ENCODE measurements around the gene CAMTA1. TPM values are rescaled to one million over a fixed set of nuclear protein-coding genes. Genes with fewer than 3 reads are reported as not detected.
A peak's percentile ranks its signal among the peaks of the same experiment; 100 is the strongest.

The CAMTA1 gene
- total RNA-seq, 1 experiment from 2014 or later: 105 TPM

DNA sequence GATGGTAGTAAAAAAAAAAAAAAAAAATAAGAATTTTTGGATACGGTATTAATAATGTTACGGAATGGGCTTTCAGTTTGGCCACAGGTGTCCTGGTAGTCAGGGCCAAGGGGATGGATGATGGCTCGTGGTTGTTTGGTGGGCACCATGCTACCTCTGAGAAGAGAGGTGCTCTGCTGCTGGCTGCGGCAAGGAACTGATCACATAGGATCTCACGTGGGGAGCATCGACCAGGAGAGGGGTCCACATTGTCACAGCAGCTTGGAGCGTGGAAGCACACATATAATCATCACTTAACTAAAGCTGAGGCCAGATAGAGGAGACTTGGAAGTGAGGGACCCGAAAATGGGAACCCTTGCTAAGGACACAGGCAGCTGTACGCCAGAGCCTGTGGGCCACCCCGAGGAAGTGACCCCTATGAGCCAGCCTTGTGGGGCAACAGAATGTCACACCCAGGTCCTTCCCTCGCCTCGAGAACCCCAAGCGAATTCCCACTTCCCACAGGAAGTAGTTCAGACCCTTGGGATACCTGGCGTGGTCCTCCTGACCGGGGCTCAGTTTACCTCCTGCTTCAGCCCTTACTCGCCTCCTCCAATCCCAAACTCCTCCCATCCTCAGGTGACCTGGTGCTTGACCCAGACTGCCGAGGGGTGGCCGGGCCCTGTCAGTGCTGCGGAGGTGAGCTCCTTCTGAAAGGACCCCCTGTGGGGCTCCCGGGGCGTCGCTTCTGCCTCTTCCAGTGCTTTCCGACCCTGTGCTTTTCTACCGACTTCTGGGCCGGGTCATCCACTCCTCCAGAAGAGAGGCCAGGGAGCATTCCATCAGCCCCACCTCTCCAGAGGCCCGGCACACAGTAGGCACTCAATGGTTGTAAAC, 222.0 kb downstream of the CAMTA1 start:
- no peak for DNase-seq (ENCODE audit: low read depth)

DNA sequence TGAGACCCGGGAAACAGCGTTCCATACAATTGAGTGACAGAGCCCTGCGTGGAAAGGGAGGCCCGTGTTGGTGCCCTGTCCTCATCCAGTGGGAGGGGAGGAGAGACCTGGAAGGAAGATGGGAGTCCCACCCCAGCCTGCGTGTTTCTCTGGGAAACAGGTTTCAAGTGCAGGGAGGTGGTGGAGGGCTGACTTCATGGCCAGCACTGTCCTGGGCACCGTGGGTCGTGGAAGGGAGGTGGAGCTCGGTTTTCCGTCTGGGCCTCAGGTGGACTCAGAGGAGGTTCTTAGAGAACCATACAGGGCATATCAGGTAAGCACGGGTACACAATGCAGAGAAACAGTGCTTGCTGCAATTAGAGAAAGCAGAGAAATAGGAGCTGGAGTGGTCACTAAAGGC, 222.6 kb downstream of the CAMTA1 start:
- no peak for DNase-seq (ENCODE audit: low read depth)

DNA sequence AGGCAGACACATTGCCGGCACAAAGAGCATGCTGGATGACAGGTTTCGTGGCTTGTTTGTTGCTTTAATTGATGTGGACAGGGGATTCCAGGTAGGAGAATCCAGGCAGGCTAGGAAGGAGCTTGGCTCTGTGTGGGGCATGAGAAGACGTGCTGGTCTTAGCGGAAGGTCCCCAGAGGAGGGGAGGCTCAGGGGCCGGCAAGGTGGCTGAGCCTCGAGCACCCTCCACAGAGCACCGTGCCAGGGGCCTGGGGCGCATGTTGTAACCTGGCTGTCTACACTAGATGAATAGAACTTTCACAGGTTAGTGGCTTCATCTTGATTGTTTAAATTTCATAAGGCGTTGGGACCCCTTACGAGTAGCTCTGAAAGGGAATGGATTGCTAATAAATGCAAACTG, 223.1 kb downstream of the CAMTA1 start:
- no peak for DNase-seq (ENCODE audit: low read depth)

DNA sequence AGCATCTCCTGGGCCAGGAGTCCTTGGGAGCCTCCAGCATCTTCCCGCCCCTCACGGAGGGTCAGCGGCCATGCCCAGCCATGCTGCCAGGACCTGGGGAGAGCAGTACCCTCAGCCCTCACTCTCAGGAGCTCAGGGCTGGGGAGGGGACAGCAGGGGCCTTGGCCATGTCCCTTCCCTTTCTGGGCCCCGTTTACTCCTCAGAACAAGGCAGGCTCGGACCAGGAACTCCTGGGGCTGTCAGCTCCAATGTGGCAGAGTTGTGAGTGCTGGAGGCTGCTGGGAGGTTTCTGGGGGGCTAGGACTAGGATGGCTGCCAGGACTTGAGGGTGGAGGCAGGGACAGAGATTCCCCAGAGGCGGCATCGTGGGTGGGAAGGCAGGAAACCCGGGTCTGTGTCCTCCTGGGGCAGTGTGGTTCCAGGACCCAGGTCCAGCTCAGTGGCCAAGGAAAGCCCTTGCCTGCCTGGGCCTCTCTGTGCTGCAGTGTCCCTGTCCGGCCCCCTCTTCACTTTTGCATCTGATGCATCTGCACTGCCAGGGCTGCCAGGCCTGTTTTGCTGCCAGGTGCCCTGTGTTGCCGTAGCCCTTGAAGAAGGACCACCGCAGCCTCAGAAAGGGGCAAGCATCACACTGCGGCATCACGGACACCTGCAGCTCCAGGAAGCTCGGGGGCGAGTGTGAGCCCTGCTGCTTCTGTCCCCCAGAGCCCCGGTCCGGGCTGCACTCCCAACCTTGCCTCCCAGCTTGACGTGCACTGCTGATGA, 223.9 kb downstream of the CAMTA1 start:
- no peak for DNase-seq (ENCODE audit: low read depth)

DNA sequence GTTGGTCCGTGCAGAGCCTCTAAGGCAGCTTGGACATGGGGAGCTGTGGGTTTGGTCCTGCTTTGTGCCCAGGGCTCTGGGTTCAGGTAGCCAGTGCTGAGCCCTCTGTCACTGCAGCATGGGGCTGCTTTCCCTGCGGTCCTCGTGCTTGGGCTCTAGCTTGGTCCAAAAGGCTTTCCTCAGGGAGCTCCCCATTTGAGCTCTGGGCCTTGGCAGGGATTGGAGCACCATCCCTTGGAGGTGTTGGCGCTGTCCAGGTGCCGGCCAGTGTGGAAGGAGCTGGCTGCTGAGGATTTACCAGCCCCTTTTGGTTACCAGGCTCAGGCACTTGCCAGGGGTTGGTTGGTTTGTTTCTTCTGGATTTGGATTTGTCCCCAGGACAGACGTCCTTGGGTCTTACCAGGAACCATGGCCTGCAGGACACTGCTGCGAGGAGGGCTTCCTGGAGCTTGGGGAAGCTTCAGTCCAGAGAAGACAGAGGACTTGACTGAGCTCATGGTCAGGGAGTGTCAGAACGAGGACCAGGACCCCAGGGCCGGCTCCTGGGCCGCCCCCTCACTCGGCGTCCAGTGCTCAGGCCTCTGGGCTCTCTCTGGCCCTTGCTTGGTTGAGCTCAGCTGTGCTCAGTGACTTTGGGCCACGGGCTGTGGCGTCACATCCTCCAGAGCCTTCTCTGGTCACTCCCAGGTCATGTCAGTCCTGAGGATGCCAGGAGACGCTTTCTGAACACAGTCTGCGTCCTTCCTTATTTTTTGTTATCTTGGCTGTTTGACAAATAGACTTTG, 224.7 kb downstream of the CAMTA1 start:
- DNase-seq (ENCODE audit: low read depth): no peak

DNA sequence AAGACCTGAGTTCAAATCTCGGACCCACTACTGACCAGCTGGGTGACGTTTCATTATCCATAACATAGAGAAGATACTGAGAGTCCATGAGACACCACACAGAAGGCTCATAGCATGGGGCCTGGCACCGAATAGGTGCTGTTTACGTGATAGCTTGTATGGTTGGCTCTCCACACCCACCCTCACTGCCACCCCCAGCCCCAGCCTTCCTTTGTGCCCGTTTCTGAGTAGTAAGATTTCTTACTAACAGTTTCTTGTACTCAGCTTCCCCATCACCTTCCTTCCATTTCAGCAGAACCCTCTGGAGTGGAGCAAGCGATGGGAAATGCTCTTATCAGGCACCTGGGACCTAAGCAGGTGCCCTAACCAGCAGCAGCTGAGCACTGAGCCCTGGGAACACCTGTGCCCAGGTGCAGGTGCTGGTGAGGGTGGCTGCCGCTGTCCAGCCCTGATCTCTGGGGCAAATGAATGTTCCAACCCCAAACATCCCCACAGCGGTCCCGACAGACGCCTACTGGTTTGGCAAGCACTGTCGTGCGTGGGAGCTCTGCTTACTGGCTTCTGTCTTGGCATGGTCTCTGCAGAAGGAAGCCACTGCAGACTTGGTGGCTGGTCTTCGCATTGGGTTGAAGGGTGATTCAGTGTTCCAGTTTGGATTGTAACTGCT, 225.4 kb downstream of the CAMTA1 start:
- DNase-seq (ENCODE audit: low read depth): no peak

DNA sequence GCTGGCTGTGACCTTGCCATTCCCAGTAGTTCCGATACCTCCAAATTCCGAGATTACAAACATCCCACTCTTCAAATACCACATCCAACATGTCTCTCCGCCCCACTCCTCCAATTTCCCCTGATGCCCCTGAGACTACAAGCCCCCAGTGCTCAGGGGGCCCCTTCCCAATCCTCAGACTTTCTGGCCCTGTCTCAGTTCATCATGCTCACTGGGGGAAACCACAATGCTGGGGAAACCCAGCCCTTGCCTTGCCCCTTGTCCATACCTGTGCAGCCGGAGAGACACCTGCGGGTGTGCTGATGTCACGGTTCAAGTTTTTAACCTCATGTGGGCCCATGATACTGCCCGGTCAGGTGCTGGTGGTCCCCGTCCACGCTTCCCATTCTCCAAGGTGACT, 226.6 kb downstream of the CAMTA1 start:
- no peak for DNase-seq (ENCODE audit: low read depth)

DNA sequence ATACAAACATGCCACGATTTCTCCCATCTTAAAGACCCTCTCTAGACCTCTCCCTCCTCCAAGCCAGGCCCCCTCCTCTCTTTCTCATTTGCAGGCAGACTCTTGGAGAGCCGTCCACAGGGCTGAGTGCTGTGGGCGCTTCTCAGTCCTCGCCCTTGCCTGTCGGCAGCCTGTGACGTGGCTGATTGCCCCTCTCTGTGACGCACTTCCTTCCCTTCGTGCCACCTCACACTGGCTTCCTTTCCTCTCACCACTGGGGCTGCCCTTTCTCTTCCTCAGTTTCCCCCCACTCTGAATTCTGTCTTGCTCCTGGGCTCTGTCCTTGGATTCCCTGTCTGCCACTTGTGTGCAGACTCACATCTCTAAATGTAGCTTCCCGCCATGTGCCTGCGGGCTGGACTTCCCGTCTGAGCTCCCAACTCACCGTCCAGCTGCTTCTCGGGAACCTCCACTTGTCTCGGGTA, 227.2 kb downstream of the CAMTA1 start:
- DNase-seq (ENCODE audit: low read depth): no peak

DNA sequence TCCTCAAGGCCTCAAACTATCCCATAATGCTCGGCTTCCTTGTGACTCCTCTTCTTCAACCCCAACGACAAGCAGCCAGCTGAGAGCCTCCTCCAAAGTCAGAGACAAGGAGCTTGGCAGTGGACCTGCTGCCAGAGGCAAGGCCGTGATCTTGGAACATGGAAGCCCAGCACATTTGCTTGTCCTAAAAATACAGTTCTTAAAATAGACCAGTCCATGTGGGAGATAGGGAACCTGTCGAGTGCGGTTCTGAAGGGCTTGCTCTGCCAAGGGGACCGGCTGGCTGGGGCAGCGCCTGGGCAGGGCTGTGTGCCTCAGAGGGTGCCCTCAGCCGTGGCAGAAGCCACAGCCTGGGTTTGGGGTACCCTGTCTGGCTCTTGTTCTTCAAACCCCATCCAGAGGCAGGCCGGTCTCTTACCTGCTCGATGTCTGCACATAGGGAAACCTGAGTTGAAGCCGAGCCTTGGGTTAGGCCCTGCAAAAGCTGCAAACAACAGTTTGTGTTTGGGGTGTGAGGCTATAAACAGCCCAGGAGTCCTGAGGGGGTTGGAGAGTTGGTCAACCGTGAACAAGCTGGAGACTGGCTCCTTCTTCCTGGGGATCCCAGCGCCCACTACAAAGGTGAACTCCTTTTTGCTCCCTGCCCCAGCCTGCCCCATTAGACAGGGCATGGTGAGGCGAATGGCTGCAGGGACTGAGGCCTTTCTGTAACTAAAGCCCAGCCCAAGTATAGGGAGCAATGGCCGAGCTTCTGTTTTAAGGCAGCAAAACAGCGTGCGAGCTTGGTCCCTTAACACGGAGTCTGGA, 228.8 kb downstream of the CAMTA1 start:
- no peak for DNase-seq (ENCODE audit: low read depth)

DNA sequence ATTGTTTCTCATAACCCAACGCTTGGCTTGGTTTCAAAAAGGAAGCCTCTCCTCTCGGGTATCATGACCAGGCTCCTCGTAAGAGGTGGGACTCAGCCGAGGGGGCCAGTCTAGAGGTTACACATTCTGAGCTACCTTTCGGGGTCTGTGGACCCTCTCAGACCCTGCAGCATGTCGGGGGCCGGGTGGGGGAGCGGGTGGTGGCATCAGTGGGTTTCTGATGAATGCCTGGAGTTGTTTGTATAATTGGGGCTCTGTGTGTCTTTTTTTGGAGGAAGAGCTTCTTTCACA, 229.3 kb downstream of the CAMTA1 start:
- no peak for DNase-seq (ENCODE audit: low read depth)

DNA sequence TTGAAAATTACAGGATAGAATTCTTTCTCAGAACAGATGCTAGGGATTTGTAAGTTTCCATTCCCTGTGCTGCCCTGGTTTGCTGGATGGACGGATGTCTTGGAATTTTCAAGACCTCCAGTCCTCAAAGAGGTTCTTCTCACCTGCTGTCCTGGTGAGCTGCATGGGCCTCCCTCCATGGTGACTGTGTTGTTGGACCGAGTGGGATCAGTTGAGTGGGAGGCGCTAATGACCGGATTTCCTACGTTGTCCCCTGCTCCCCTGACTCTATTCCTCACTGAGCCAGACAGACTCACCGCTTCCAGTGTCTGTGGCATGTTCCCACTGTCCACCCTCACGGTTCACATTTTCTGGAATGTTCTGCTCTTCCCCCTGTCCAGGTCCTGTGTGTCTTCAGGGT, 229.8 kb downstream of the CAMTA1 start:
- no peak for DNase-seq (ENCODE audit: low read depth)

DNA sequence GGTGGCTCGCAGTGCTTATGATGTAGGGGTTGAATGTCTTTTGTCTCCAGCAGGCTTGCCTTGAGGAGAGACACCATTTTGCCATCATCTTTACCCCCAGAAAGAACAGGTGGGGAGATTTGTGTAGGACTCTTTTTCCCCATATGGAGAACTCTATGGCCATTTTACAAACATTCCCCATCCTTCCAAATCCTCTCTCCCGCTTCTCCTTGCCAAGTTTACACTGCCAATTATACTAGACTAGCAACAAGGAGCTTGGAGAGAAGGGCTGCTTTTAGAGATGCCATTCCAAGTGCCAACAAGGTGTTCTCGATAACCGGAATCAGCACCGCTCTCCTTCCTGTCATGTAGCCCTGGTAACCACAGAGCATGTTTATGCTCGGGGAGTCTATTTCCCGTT, 233.1 kb downstream of the CAMTA1 start:
- no peak for DNase-seq (ENCODE audit: low read depth)

DNA sequence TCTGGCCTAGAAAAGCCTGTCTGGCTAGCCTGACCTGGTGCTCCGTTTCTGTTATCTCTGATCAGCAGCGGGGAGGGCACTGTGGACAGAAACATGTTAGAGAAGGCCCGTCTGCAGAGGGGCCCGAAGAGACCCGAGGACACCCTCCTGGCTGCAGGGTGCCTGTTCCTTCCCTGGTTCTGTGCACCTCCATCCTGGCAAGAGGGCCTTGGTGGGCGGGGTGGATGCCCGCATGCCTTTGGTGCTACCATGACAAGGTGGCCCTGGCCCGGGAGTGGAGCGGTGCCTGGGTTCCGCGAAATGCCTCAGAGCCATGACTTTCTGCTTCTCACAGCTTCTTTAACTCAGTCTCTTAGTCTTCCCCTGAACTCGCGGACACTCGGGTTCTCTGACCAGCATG, 233.6 kb downstream of the CAMTA1 start:
- no peak for DNase-seq (ENCODE audit: low read depth)

DNA sequence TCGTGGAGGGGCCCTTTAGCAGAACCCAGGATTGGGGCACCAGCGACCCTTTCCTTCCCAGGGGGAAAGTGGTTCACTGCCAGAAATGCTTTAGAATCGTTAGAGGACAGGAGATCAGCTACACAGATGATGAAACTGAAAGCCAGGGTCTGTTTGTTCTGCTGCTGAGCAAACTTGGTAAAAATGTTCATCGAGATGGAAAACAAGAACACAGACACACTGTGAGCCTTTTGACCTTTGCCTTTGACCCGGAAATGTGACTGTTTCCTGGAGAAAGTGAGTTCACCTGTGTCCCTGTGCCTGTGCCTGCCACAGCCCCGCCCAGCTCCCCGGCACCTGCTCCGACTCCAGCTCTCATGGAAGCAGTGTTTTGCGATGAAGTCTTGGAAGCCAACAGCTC, 234.3 kb downstream of the CAMTA1 start:
- DNase-seq (ENCODE audit: low read depth): no peak

DNA sequence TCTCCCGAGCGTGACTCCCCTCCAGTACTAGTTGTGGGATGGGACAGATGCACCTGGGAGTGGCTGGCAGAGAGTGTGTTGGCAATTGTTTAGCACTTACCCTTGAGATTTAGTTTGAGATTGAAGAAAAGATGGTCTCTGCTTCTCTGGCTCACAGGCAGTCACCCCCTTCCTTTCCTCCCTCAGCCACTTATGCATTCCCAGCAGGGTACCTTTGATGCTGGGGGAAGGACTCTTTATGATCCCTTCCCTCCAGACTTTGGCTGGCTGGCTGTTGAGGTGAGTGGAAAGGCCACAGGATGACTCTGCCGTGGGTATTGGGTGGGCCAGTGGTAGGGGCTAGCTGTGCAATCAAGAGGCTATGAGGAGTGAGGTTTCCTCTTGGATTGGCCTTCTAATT, 236.8 kb downstream of the CAMTA1 start:
- no peak for DNase-seq (ENCODE audit: low read depth)

DNA sequence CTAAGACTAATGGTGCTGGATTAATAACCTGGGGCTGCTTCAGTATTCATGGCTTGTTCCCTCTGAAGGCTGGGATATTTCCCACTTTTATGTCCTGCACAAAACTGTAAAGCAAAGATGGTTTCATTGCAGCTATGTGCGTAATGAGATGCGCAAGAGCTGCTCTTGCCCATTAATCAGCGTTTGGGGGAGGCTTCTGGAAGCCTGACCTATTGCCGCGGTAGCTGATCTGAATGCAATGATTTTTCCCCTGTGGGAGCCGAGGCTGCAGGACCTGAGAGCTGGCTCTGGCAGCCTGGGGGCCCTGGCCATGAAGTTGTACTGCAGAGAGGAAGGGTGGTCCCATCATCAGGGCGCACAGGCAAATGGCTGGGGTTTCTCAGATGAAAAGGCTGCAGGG, 239.8 kb downstream of the CAMTA1 start:
- no peak for DNase-seq (ENCODE audit: low read depth)

DNA sequence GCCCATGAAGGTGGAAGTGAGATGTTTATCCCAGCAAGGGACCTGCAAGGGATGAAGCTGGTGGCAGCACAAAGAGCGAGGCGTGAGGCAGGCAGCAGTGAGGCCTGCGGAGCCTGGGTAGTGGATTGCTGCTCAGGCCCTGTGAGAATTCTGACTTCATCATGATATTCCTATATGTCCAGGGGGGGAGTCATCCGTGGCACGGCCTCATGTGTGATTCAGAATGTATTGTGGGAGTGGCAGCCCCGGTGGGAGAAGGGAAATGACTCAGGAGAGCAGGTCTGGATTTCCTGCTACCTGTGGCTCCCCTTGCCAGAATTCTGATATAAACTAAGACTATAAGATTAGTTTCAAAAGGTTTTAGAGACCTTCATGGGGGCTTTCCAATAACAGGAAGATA, 240.9 kb downstream of the CAMTA1 start:
- DNase-seq (ENCODE audit: low read depth): peak; percentile 82

DNA sequence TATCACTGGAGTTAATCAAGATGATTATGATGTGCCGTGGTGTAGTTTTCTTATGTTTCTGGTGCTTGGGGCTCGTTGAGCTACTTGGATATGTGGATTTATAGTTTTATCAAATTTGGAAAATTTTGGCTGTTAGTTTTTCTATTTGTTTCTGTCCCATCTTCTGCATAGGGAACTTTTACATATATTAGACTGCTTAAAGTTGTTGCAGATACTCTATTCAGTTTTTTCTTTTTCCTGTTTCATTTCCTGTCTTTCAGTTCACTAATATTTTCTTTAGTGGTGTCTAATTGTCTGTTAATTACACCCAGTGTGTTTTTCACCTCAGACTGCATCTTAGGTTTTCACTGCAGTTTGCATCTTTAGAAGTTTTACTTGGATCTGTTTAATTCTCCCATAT, 247.7 kb downstream of the CAMTA1 start:
- no peak for DNase-seq (ENCODE audit: low read depth)

DNA sequence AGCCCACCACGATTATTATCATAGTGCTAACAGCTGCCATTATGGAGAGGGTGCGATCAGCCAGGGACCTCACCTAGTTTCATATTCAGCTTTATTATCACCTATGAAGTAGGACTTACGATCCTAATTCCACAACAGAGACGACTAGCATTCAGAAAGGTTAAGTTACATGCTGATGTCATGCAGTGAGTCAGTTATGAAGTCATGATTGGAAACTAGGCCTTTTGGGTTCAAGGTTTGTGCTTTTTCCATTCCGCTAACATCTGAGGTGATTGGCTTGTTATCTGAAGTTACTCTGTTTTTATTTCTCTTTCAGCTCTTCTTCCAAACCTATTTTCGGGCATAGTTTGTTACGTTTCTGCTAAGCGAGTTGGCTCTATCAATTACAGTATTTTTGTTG, 251.1 kb downstream of the CAMTA1 start:
- no peak for DNase-seq (ENCODE audit: low read depth)

DNA sequence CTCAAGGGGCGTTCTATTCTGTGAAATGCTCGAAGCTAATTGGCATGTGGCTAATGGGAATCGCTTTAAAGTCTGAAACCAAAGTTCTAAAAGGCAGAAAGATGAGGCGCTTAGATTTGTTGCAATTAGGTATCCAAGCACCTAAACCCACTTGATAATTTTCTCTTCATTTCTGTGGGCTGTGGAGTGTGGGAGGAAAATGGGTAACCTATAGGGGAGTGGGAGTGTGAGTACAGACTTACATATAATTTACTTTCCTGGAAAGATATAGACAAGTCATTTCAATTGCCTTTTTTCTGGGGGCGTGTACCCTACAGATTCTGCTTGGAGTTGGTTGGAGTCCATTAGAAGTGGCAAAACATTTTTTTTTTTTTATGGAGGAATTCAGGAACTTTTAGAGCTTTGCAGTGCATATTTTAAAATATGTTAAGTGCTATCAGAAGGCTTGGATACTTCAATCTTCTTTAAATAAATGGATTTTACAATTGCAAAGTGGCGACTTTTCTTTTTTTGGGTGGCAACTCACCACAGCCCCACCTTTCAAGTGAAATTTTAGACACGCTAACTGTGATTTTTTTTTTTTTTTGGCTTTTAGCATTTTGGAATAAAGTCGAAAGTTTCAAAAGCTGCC, 254.5 kb downstream of the CAMTA1 start:
- no peak for DNase-seq (ENCODE audit: low read depth)
